DND-41 (cell line): ENCODE results near the gene GRM4.

Experiments
- EZH2 ChIP-seq: IDR thresholded peaks from 3 replicates; pipeline ENCODE4 v1.6.1; 2012; ENCODE audit warnings: borderline replicate concordance, low read depth, mild to moderate bottlenecking, moderate library complexity, low read length, inconsistent platforms; ENCODE audit not compliant: severe bottlenecking
- TF ChIP-seq, protein P1 (sequence below): IDR thresholded peaks from 2 replicates; pipeline ENCODE4 v1.5.1; 2012; ENCODE audit warnings: borderline replicate concordance, low read length, moderate library complexity, mild to moderate bottlenecking; ENCODE audit not compliant: poor library complexity, severe bottlenecking; ENCODE audit errors: extremely low read depth

DNA sequence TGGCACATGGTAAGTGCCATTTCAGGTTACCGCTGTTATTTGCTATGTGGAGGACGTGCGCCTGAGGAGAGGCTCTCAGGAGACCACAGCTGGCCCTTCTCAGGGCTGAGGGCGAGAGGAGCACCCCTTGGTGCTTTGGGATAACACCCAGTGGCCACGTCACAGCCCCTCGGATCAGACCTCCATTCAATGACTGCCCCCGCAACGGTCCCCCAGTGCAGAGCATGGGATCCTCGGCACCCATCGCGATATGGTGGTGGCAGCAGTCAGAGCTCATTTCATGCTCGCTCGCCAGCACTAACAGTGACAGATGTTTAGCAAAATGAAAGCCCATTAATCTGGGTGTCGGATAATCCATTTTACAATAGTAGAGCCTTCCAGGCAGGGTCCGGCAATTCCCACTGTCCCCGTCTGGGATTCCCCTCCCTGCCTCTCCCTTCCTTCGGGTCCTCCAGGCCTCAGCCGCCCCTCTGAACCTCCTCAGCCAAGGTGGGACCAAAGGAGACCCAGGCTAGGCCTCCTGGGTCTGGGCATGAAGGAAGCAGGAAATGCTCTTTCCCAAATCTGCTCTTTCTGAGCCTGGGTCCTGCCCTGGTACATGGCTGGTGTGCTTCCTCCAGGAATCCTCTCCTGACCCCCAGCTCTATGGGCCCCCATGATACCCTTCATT is 117.1 kb downstream of the GRM4 start:
- TF ChIP-seq EZH2, result no peak
- TF ChIP-seq, protein P1, sequence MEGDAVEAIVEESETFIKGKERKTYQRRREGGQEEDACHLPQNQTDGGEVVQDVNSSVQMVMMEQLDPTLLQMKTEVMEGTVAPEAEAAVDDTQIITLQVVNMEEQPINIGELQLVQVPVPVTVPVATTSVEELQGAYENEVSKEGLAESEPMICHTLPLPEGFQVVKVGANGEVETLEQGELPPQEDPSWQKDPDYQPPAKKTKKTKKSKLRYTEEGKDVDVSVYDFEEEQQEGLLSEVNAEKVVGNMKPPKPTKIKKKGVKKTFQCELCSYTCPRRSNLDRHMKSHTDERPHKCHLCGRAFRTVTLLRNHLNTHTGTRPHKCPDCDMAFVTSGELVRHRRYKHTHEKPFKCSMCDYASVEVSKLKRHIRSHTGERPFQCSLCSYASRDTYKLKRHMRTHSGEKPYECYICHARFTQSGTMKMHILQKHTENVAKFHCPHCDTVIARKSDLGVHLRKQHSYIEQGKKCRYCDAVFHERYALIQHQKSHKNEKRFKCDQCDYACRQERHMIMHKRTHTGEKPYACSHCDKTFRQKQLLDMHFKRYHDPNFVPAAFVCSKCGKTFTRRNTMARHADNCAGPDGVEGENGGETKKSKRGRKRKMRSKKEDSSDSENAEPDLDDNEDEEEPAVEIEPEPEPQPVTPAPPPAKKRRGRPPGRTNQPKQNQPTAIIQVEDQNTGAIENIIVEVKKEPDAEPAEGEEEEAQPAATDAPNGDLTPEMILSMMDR, result no peak
